ENCODE data around the gene FAM168B.

FAM168B gene

DNA sequence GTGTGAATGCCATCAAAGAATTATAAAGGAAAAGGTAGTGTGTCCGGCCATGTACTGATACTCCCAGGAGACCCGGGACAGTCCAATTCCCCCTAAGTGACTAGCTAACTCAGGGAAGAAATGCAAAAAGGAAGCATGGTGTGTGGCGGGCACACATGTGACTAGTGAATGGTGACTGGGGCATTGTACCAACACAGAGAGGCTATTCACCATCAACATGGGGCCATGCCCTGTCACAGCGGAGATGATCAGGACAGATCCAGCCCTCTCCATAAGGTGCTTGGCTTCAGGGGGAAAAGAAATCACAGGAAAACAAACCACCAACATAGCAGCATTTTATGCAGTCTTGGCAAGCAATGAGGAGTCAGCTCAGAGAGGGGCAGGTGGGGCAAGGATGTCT, 34.3 kb downstream of the FAM168B start:
- peaks cover 67% of the 10 kb centered on the region for H3K4me1 Mint-ChIP-seq
- peaks cover 57% of the 10 kb centered on the region for H3K36me3 Mint-ChIP-seq (ENCODE audit: insufficient read depth)

DNA sequence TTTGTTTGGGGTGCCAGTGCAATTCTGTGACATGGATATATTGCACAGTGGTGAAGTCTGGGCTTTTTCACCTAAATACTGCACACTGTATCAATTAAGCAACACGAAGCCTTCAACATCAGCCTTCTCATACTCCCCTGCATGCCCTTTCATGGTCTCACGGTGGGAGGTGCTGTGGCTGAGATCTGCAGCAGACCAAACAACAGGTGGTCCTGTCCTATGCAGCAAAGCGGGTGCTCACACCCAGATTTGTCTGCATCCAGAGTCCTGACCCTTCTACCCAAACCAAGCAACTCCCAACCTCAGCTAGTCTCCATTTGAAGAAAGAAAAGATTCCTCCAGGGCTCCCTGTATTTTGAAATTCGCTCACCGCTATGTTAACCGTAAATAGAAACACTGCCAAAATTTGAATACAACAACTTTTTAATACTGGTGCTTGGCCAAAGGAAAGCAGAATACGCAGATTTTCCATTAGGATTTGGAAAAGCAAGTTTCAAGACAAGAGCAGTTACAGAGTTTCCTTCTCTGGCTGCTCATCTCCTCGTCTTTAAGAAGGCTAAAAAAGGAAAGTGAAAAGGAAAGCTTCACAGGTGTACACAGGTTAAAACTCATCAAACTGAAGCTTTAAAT, 34.9 kb downstream of the FAM168B start:
- peaks cover 59% of the 10 kb centered on the region for H3K36me3 Mint-ChIP-seq (ENCODE audit: insufficient read depth)
- no peaks in the 10 kb centered on the region for H3K9me3 Mint-ChIP-seq
- peak overlapping the region; percentile 9 for H3K27ac Mint-ChIP-seq (ENCODE audit: low read depth)

More for the DNA sequence above, 34.3 kb downstream of the FAM168B start:
- ATAC-seq (replicated peaks; ENCODE audit: extremely low read depth, poor library complexity, severe bottlenecking) = no peak
- Mint-ChIP-seq H3K27me3 (no peaks in the 10 kb centered on the region), H3K27ac (ENCODE audit: low read depth) (no peak overlapping the region), H3K9me3 (no peaks in the 10 kb centered on the region), H3K4me3 (no peak overlapping the region)
- no peak for DNase-seq (ENCODE audit: low spot score in 2 of 2)

GRCh38 chr2:131056932-131057287, 36.4 kb downstream of the FAM168B start:
- no peak for ATAC-seq (replicated peaks; ENCODE audit: extremely low read depth, poor library complexity, severe bottlenecking)
- H3K9me3 Mint-ChIP-seq = no peaks in the 10 kb centered on the region
- H3K4me3 Mint-ChIP-seq = no peak overlapping the region
- DNase-seq (ENCODE audit: low spot score in 2 of 2) = no peak
- H3K27ac Mint-ChIP-seq (ENCODE audit: low read depth) = no peak overlapping the region
- H3K4me1 Mint-ChIP-seq = peaks cover 68% of the 10 kb centered on the region
- H3K27me3 Mint-ChIP-seq = no peaks in the 10 kb centered on the region
- H3K36me3 Mint-ChIP-seq (ENCODE audit: insufficient read depth) = peaks cover 62% of the 10 kb centered on the region

More for the DNA sequence above, 34.9 kb downstream of the FAM168B start:
- DNase-seq (ENCODE audit: low spot score in 2 of 2) (no peak), ATAC-seq (replicated peaks; ENCODE audit: extremely low read depth, poor library complexity, severe bottlenecking) (no peak)
- peaks cover 62% of the 10 kb centered on the region for H3K4me1 Mint-ChIP-seq
- H3K27me3 Mint-ChIP-seq = no peaks in the 10 kb centered on the region
- no peak overlapping the region for H3K4me3 Mint-ChIP-seq

- Mint-ChIP-seq H3K4me3 (no peak overlapping the region), H3K27ac (ENCODE audit: low read depth) (no peak overlapping the region), H3K36me3 (ENCODE audit: insufficient read depth) (peaks cover 64% of the 10 kb centered on the region), H3K9me3 (no peaks in the 10 kb centered on the region), H3K4me1 (peaks cover 67% of the 10 kb centered on the region), H3K27me3 (no peaks in the 10 kb centered on the region)
- ATAC-seq (replicated peaks; ENCODE audit: extremely low read depth, poor library complexity, severe bottlenecking) (no peak), DNase-seq (ENCODE audit: low spot score in 2 of 2) (no peak)
These were observed 36.9 kb downstream of the FAM168B start for GRCh38 chr2:131056204-131056931.

DNA sequence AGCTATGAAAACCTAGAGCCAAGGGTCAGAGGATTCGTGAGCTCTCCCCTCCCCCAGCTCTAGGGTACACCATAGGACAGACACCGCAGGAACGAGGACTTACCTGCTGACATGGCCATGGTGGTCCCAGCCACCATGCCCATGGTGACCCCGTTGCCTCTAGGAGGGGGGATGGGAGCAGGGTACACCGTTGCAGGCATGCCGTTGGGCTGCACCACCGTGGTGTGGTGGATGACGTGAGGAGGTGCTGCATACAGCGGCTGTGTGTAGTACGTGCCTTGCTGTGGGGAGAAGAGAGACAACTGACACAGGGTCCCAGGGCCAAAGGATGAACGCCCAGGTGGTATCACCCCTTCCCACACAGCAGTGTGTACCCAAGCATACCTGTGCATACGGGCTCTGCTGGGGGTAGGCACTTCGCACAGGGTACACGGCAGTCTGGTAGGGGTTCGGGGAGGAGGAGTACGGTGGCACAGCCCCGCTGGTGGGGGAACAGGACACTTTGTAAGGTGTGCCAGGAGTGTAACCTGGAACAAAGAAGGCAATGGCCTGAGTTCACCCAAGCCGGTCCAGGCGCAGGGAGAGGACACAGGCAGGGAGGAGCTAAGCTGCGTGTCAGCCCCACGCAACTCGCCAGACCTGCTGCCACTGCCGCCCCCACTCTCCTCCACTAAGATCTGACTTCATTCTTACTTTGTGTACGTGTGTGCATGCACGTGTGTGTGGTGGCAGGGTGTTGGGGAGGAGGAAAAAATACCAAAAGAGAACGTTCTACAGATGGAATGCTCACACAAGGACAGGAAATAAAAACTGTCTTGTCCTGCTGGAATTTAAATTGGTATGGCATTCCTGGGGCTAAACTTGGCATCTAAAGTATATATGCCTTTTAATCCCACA, 37.8 kb downstream of the FAM168B start:
- H3K9me3 Mint-ChIP-seq = no peaks in the 10 kb centered on the region
- H3K4me1 Mint-ChIP-seq = peaks cover 61% of the 10 kb centered on the region
- peak overlapping the region; percentile 30 for H3K27ac Mint-ChIP-seq (ENCODE audit: low read depth)
- no peak overlapping the region for H3K4me3 Mint-ChIP-seq
- peaks cover 69% of the 10 kb centered on the region for H3K36me3 Mint-ChIP-seq (ENCODE audit: insufficient read depth)
- H3K27me3 Mint-ChIP-seq = no peaks in the 10 kb centered on the region
- ATAC-seq (replicated peaks; ENCODE audit: extremely low read depth, poor library complexity, severe bottlenecking) = no peak
- no peak for DNase-seq (ENCODE audit: low spot score in 2 of 2)

- Mint-ChIP-seq H3K9me3 (no peaks in the 10 kb centered on the region), H3K36me3 (ENCODE audit: insufficient read depth) (peaks cover 73% of the 10 kb centered on the region), H3K4me1 (peaks cover 59% of the 10 kb centered on the region), H3K27ac (ENCODE audit: low read depth) (no peak overlapping the region), H3K4me3 (no peak overlapping the region), H3K27me3 (no peaks in the 10 kb centered on the region)
- ATAC-seq (replicated peaks; ENCODE audit: extremely low read depth, poor library complexity, severe bottlenecking) (no peak), DNase-seq (ENCODE audit: low spot score in 2 of 2) (no peak)
These were observed 38.8 kb downstream of the FAM168B start for GRCh38 chr2:131054488-131054887.

DNA sequence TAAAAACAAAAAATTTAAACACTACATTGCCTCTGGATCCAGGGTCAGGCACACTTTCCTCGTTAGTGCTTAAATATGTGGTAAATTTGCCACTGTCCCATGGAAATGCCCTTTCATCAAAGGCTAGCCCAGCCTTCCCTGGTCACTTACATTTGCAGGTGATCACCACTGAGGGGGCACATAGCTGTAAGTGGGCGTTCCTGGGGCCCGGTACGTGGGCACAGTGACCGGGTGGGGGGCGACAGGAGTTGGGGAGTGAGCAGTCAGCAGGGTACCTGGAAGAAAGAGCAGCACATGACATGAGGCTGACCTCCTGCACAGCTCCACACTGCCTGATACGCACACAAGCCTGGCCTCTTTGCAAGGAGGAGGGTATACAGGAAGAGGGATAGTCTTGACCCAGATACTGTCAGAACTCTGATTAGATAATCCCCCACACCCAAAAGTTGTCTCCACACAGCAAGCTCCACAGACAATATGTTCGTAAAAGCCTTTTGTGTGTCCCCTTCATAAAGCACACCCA, 40.5 kb downstream of the FAM168B start:
- no peak for DNase-seq (ENCODE audit: low spot score in 2 of 2)
- H3K4me1 Mint-ChIP-seq = peaks cover 43% of the 10 kb centered on the region
- no peak for ATAC-seq (replicated peaks; ENCODE audit: extremely low read depth, poor library complexity, severe bottlenecking)
- peaks cover 76% of the 10 kb centered on the region for H3K36me3 Mint-ChIP-seq (ENCODE audit: insufficient read depth)
- H3K27me3 Mint-ChIP-seq = no peaks in the 10 kb centered on the region
- H3K9me3 Mint-ChIP-seq = no peaks in the 10 kb centered on the region
- no peak overlapping the region for H3K4me3 Mint-ChIP-seq
- H3K27ac Mint-ChIP-seq (ENCODE audit: low read depth) = no peak overlapping the region

GRCh38 chr2:131050896-131051295, 42.4 kb downstream of the FAM168B start:
- Mint-ChIP-seq H3K4me3 (no peak overlapping the region), H3K27me3 (no peaks in the 10 kb centered on the region), H3K9me3 (no peaks in the 10 kb centered on the region), H3K4me1 (peaks cover 33% of the 10 kb centered on the region), H3K27ac (ENCODE audit: low read depth) (no peak overlapping the region), H3K36me3 (ENCODE audit: insufficient read depth) (peaks cover 68% of the 10 kb centered on the region)
- no peak for DNase-seq (ENCODE audit: low spot score in 2 of 2)
- no peak for ATAC-seq (replicated peaks; ENCODE audit: extremely low read depth, poor library complexity, severe bottlenecking)

DNA sequence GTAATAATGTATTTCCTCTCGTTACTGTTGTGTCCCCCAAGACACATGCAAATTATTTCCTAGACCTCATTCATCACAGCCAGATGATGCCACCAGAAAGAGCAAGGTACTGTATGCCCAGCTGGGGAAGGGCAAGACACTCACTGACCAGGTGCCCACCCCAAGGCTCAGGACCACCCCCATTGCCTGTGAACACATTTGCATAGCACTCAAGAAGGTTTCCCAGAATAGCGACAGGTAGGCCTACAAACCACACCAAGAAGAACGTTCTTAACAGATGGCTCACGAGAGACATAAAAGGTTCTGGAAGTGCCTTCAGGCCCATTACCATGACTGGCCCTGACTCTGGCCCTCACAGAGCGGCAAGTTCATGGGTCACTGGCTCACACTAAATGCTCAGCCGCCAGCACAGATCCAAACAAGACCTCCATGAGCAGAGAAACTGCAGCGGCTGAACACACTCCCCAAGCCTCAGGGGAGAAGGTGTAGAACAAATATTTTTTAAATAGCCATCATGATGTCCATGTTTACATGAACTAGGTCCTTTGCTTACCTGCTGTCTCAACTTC, 44.0 kb downstream of the FAM168B start:
- DNase-seq (ENCODE audit: low spot score in 2 of 2) (no peak), ATAC-seq (replicated peaks; ENCODE audit: extremely low read depth, poor library complexity, severe bottlenecking) (no peak)
- Mint-ChIP-seq H3K4me1 (peaks cover 26% of the 10 kb centered on the region), H3K27me3 (no peaks in the 10 kb centered on the region), H3K27ac (ENCODE audit: low read depth) (no peak overlapping the region), H3K36me3 (ENCODE audit: insufficient read depth) (peaks cover 55% of the 10 kb centered on the region), H3K9me3 (no peaks in the 10 kb centered on the region), H3K4me3 (no peak overlapping the region)

GRCh38 chr2:131048641-131049040, 44.6 kb downstream of the FAM168B start:
- DNase-seq (ENCODE audit: low spot score in 2 of 2) (no peak), ATAC-seq (replicated peaks; ENCODE audit: extremely low read depth, poor library complexity, severe bottlenecking) (no peak)
- Mint-ChIP-seq H3K27me3 (no peaks in the 10 kb centered on the region), H3K4me3 (no peak overlapping the region), H3K36me3 (ENCODE audit: insufficient read depth) (peaks cover 52% of the 10 kb centered on the region), H3K4me1 (peaks cover 32% of the 10 kb centered on the region), H3K9me3 (no peaks in the 10 kb centered on the region), H3K27ac (ENCODE audit: low read depth) (peak overlapping the region; percentile 78)

GRCh38 chr2:131047920-131048560, 45.2 kb downstream of the FAM168B start:
- Mint-ChIP-seq H3K27ac (ENCODE audit: low read depth) (peak overlapping the region; percentile 78), H3K4me3 (no peak overlapping the region), H3K9me3 (no peaks in the 10 kb centered on the region), H3K4me1 (peaks cover 28% of the 10 kb centered on the region), H3K36me3 (ENCODE audit: insufficient read depth) (peaks cover 46% of the 10 kb centered on the region), H3K27me3 (no peaks in the 10 kb centered on the region)
- ATAC-seq (replicated peaks; ENCODE audit: extremely low read depth, poor library complexity, severe bottlenecking) = no peak
- no peak for DNase-seq (ENCODE audit: low spot score in 2 of 2)
